Measurements from ENCODE around the gene ABHD12B.

The ABHD12B gene

DNA sequence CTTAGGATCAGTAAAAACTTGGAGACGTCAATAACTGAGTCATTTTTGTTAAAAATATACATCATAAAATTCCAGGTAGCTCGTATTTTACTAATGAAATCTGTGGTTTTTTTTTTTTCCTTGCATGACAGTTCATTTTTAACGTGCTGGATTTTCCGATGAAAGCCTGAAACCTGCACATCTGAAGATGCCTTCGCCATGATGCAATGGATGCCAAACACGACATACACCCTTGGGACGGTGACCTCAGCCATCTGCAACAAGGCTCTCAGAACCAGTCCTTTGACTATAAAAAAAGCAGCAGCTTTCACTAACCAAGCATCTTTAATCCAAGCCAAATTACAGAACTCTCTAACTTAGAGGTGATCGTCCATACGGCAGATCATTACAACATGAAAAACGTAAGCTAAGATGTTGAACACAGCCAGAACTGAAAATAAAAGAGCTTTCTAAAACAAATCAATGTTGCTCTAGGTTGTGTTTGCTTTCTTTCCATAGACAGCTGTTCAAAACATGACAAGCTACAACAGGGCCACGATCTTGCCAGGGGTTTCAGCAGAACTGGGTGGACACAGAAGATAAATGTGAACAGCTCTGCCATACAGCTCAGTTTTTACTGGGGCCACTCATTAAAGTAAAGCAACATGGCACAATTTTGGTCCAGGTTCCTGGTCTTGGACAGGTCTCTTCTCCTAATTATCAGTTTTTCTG is 48.6 kb upstream of the ABHD12B start:
- DNase-seq: no peak
- no peak overlapping the region for H2AFZ ChIP-seq (ENCODE audit: low read length)
- no peaks in the 10 kb centered on the region for H3F3A ChIP-seq (ENCODE audit: insufficient read depth, low read length)
- H3K9me2 ChIP-seq (replicated peaks; ENCODE audit: insufficient read depth, low read length): no peaks in the 10 kb centered on the region
- no peak overlapping the region for H3K9ac ChIP-seq (ENCODE audit: low read length)
- peaks cover 60% of the 10 kb centered on the region for H3K79me2 ChIP-seq (ENCODE audit: low read length)
- no peak overlapping the region for H3K27ac ChIP-seq (ENCODE audit: low read length)
- no peak overlapping the region for H3K4me2 ChIP-seq (ENCODE audit: low read depth, low read length)
- no peaks in the 10 kb centered on the region for H3K4me1 ChIP-seq (ENCODE audit: low read length)
- H3K27me3 ChIP-seq (replicated peaks; ENCODE audit: insufficient read depth, low read length): no peaks in the 10 kb centered on the region
- H3K9me3 ChIP-seq (replicated peaks; ENCODE audit: insufficient read depth, low read length): no peaks in the 10 kb centered on the region
- TF ChIP-seq EZH2 (optimal IDR thresholded peaks at IDR 0.05; ENCODE audit: low read depth, low read length): no peak
- TF ChIP-seq, protein P1, sequence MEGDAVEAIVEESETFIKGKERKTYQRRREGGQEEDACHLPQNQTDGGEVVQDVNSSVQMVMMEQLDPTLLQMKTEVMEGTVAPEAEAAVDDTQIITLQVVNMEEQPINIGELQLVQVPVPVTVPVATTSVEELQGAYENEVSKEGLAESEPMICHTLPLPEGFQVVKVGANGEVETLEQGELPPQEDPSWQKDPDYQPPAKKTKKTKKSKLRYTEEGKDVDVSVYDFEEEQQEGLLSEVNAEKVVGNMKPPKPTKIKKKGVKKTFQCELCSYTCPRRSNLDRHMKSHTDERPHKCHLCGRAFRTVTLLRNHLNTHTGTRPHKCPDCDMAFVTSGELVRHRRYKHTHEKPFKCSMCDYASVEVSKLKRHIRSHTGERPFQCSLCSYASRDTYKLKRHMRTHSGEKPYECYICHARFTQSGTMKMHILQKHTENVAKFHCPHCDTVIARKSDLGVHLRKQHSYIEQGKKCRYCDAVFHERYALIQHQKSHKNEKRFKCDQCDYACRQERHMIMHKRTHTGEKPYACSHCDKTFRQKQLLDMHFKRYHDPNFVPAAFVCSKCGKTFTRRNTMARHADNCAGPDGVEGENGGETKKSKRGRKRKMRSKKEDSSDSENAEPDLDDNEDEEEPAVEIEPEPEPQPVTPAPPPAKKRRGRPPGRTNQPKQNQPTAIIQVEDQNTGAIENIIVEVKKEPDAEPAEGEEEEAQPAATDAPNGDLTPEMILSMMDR (IDR thresholded peaks at IDR 0.05; ENCODE audit: low read length): no peak
- H3K36me3 ChIP-seq (replicated peaks; ENCODE audit: insufficient read depth, low read length): no peaks in the 10 kb centered on the region
- H3K4me3 ChIP-seq (ENCODE audit: low read length): no peak overlapping the region
- H4K20me1 ChIP-seq (ENCODE audit: insufficient read depth, low read length): no peaks in the 10 kb centered on the region

DNA sequence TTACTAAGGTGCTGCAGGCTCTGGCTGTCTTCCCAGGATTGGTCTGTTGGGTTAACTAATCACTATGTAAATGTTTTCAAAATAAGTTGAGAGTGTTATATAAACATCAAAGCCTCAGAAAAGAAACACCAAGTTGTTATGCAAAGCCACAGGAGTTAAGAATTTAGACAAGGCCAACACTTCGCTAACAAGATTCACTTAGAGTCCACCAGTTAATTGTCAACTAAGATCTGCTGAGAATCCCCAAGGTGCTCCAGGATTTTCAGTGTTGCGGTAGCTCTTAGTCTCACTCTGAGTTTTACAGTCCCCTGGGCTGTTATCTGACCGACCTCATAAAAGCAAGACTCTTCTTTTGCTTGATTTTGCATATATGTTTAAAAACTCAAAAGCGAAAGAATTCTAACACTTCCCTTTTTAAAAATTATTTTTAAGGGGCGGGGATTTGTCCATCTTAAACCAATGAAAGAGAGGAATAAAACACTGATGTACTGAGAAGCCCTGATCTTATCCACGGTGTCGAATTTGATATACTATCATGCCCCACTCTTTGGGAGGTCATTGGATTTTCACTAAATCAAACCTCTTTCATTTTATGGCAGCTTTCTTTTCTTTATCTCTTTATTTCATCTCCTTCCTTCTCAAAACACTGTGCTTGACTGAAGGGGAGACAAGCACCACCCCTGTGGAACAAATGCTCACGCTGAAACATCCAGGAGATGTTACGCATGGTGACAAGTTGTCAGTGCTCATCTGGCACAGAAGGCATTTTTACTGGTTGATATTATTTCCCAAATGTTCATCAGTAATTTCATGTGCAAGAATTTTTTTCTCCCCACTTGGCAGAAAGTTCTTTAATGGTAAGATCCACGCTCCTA is 47.9 kb upstream of the ABHD12B start:
- no peaks in the 10 kb centered on the region for H3K27me3 ChIP-seq (replicated peaks; ENCODE audit: insufficient read depth, low read length)
- no peak overlapping the region for H3K27ac ChIP-seq (ENCODE audit: low read length)
- H3K36me3 ChIP-seq (replicated peaks; ENCODE audit: insufficient read depth, low read length): no peaks in the 10 kb centered on the region
- no peak overlapping the region for H3K4me2 ChIP-seq (ENCODE audit: low read depth, low read length)
- no peak for DNase-seq
- H3K79me2 ChIP-seq (ENCODE audit: low read length): peaks cover 67% of the 10 kb centered on the region
- no peaks in the 10 kb centered on the region for H3K9me2 ChIP-seq (replicated peaks; ENCODE audit: insufficient read depth, low read length)
- no peaks in the 10 kb centered on the region for H3K9me3 ChIP-seq (replicated peaks; ENCODE audit: insufficient read depth, low read length)
- H2AFZ ChIP-seq (ENCODE audit: low read length): no peak overlapping the region
- H3K4me1 ChIP-seq (ENCODE audit: low read length): no peaks in the 10 kb centered on the region; the same call in 1 of the 2 replicates
- H3F3A ChIP-seq (ENCODE audit: insufficient read depth, low read length): no peaks in the 10 kb centered on the region
- no peak for TF ChIP-seq EZH2 (optimal IDR thresholded peaks at IDR 0.05; ENCODE audit: low read depth, low read length)
- TF ChIP-seq, protein P1 (IDR thresholded peaks at IDR 0.05; ENCODE audit: low read length): no peak
- TF ChIP-seq EZH2phosphoT487 (IDR thresholded peaks at IDR 0.05; ENCODE audit: low read length): no peak
- no peaks in the 10 kb centered on the region for H4K20me1 ChIP-seq (ENCODE audit: insufficient read depth, low read length)
- H3K4me3 ChIP-seq (ENCODE audit: low read length): no peak overlapping the region
- H3K9ac ChIP-seq (ENCODE audit: low read length): no peak overlapping the region

DNA sequence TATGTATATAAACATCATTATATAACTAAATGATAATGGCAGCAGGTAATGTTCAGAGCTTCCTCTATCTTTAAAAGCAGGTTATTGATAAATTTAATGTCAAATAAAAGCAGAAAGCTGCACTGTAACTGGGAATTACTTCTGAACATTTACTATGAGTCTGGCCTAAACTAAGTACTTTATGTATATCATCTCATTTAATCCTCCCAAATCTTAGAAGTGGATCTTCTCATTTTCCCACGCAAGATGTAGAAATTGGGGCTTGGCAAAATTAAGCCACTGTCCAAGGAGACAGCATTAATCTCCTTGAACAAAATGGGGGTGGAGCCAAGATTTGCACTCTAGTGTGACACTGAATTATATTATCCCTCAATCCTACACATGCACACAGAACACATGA is 46.5 kb upstream of the ABHD12B start:
- no peak for TF ChIP-seq EZH2phosphoT487 (IDR thresholded peaks at IDR 0.05; ENCODE audit: low read length)
- no peak for TF ChIP-seq EZH2 (optimal IDR thresholded peaks at IDR 0.05; ENCODE audit: low read depth, low read length)
- TF ChIP-seq, protein P1 (IDR thresholded peaks at IDR 0.05; ENCODE audit: low read length): no peak

More for the DNA sequence above, 46.5 kb upstream of the ABHD12B start:
- no peak for DNase-seq
- H3K79me2 ChIP-seq (ENCODE audit: low read length): peaks cover 78% of the 10 kb centered on the region
- H3K9ac ChIP-seq (ENCODE audit: low read length): no peak overlapping the region
- no peaks in the 10 kb centered on the region for H3K9me2 ChIP-seq (replicated peaks; ENCODE audit: insufficient read depth, low read length)
- H2AFZ ChIP-seq (ENCODE audit: low read length): no peak overlapping the region
- no peaks in the 10 kb centered on the region for H3K27me3 ChIP-seq (replicated peaks; ENCODE audit: insufficient read depth, low read length)
- no peak overlapping the region for H3K27ac ChIP-seq (ENCODE audit: low read length)
- H3K4me2 ChIP-seq (ENCODE audit: low read depth, low read length): no peak overlapping the region
- H4K20me1 ChIP-seq (ENCODE audit: insufficient read depth, low read length): no peaks in the 10 kb centered on the region
- H3K36me3 ChIP-seq (replicated peaks; ENCODE audit: insufficient read depth, low read length): no peaks in the 10 kb centered on the region
- H3K4me1 ChIP-seq (ENCODE audit: low read length): peaks cover 6% of the 10 kb centered on the region; the same call in 1 of the 2 replicates
- H3F3A ChIP-seq (ENCODE audit: insufficient read depth, low read length): no peaks in the 10 kb centered on the region
- H3K4me3 ChIP-seq (ENCODE audit: low read length): no peak overlapping the region
- H3K9me3 ChIP-seq (replicated peaks; ENCODE audit: insufficient read depth, low read length): no peaks in the 10 kb centered on the region

Data from MM.1S (cell line).